ENCODE measurements around the gene PPFIA2.

The PPFIA2 gene

GRCh38 chr12:81386101-81386500 lies 373.0 kb downstream of the PPFIA2 start:
- no peak for ATAC-seq

GRCh38 chr12:81381951-81382350 lies 377.2 kb downstream of the PPFIA2 start:
- no peak for TF ChIP-seq RARB (CRISPR knock-in tag; IDR thresholded peaks at IDR 0.05)
- no peak for TF ChIP-seq ZNF8 (CRISPR knock-in tag; IDR thresholded peaks at IDR 0.05)
- no peak for TF ChIP-seq CSRNP3 (CRISPR knock-in tag; IDR thresholded peaks at IDR 0.05)
- no peak for TF ChIP-seq ZC3H10 (CRISPR knock-in tag; IDR thresholded peaks at IDR 0.05)
- no peak for TF ChIP-seq TCF4 (CRISPR knock-in tag; IDR thresholded peaks at IDR 0.05; ENCODE audit: borderline replicate concordance)
- no peak for TF ChIP-seq BACH2 (CRISPR knock-in tag; IDR thresholded peaks at IDR 0.05; ENCODE audit: borderline replicate concordance)
- TF ChIP-seq ZFP30 (CRISPR knock-in tag; IDR thresholded peaks at IDR 0.05), result no peak
- no peak for ATAC-seq

More at GRCh38 chr12:81386101-81386500, 373.0 kb downstream of the PPFIA2 start:
- TF ChIP-seq ZNF565 (CRISPR knock-in tag; conservative IDR thresholded peaks at IDR 0.05; ENCODE audit: low read depth), result no peak
- TF ChIP-seq TCF4 (CRISPR knock-in tag; IDR thresholded peaks at IDR 0.05; ENCODE audit: borderline replicate concordance), result no peak
- no peak for TF ChIP-seq CSDC2 (CRISPR knock-in tag; IDR thresholded peaks at IDR 0.05)
- no peak for TF ChIP-seq GLIS3 (CRISPR knock-in tag; IDR thresholded peaks at IDR 0.05)
- no peak for TF ChIP-seq ZC3H10 (CRISPR knock-in tag; IDR thresholded peaks at IDR 0.05)
- TF ChIP-seq ZFP30 (CRISPR knock-in tag; IDR thresholded peaks at IDR 0.05), result no peak
- TF ChIP-seq OSR1 (CRISPR knock-in tag; IDR thresholded peaks at IDR 0.05), result no peak
- no peak for TF ChIP-seq TSHZ2 (CRISPR knock-in tag; IDR thresholded peaks at IDR 0.05)
- TF ChIP-seq PPARA (CRISPR knock-in tag; IDR thresholded peaks at IDR 0.05; ENCODE audit: borderline replicate concordance), result no peak
- no peak for TF ChIP-seq ARNTL (CRISPR knock-in tag; IDR thresholded peaks at IDR 0.05; ENCODE audit: borderline replicate concordance, low read depth)

- ATAC-seq, result no peak
- TF ChIP-seq ZFP3 (CRISPR knock-in tag; IDR thresholded peaks at IDR 0.05) (no peak), ARNTL (CRISPR knock-in tag; IDR thresholded peaks at IDR 0.05; ENCODE audit: borderline replicate concordance, low read depth) (no peak), CSDC2 (CRISPR knock-in tag; IDR thresholded peaks at IDR 0.05) (no peak), GLIS3 (CRISPR knock-in tag; IDR thresholded peaks at IDR 0.05) (no peak), RARB (CRISPR knock-in tag; IDR thresholded peaks at IDR 0.05) (no peak), ZC3H10 (CRISPR knock-in tag; IDR thresholded peaks at IDR 0.05) (no peak)
These were observed 380.4 kb downstream of the PPFIA2 start for GRCh38 chr12:81378601-81379285.

GRCh38 chr12:81377771-81378170 lies 381.4 kb downstream of the PPFIA2 start:
- ATAC-seq, result no peak
- TF ChIP-seq ZNF565 (CRISPR knock-in tag; conservative IDR thresholded peaks at IDR 0.05; ENCODE audit: low read depth), result no peak
- TF ChIP-seq PATZ1 (CRISPR knock-in tag; IDR thresholded peaks at IDR 0.05; ENCODE audit: borderline replicate concordance), result no peak
- TF ChIP-seq BACH2 (CRISPR knock-in tag; IDR thresholded peaks at IDR 0.05; ENCODE audit: borderline replicate concordance), result no peak
- no peak for TF ChIP-seq ZFP3 (CRISPR knock-in tag; IDR thresholded peaks at IDR 0.05)
- no peak for TF ChIP-seq ARNTL (CRISPR knock-in tag; IDR thresholded peaks at IDR 0.05; ENCODE audit: borderline replicate concordance, low read depth)
- TF ChIP-seq SNAI2 (CRISPR knock-in tag; IDR thresholded peaks at IDR 0.05), result no peak
- no peak for TF ChIP-seq CSDC2 (CRISPR knock-in tag; IDR thresholded peaks at IDR 0.05)
- no peak for TF ChIP-seq GLIS3 (CRISPR knock-in tag; IDR thresholded peaks at IDR 0.05)
- no peak for TF ChIP-seq PPARA (CRISPR knock-in tag; IDR thresholded peaks at IDR 0.05; ENCODE audit: borderline replicate concordance)
- no peak for TF ChIP-seq ISL1 (CRISPR knock-in tag; IDR thresholded peaks at IDR 0.05)
- no peak for TF ChIP-seq ESRRG (CRISPR knock-in tag; IDR thresholded peaks at IDR 0.05)
- no peak for TF ChIP-seq CREB5 (CRISPR knock-in tag; IDR thresholded peaks at IDR 0.05; ENCODE audit: low read depth)
- no peak for TF ChIP-seq CSRNP3 (CRISPR knock-in tag; IDR thresholded peaks at IDR 0.05)
- TF ChIP-seq RARB (CRISPR knock-in tag; IDR thresholded peaks at IDR 0.05), result no peak
- no peak for TF ChIP-seq POU6F1 (CRISPR knock-in tag; IDR thresholded peaks at IDR 0.05; ENCODE audit: borderline replicate concordance, low read depth)
- TF ChIP-seq ZNF70 (CRISPR knock-in tag; IDR thresholded peaks at IDR 0.05), result no peak
- TF ChIP-seq ZNF8 (CRISPR knock-in tag; IDR thresholded peaks at IDR 0.05), result no peak
- no peak for TF ChIP-seq TCF4 (CRISPR knock-in tag; IDR thresholded peaks at IDR 0.05; ENCODE audit: borderline replicate concordance)
- no peak for TF ChIP-seq TOX (CRISPR knock-in tag; IDR thresholded peaks at IDR 0.05; ENCODE audit: borderline replicate concordance)
- TF ChIP-seq ZC3H10 (CRISPR knock-in tag; IDR thresholded peaks at IDR 0.05), result no peak
